ENCODE results near the gene KCNIP1. TPM values are rescaled to one million over a fixed set of nuclear protein-coding genes. Genes with fewer than 3 reads are reported as not detected.
A peak's percentile ranks its signal among the peaks of the same experiment; 100 is the strongest.

Gene KCNIP1
- total and polyA plus RNA-seq, 10 donors: 0.08 to 20.0 (median 9.4) TPM

DNA sequence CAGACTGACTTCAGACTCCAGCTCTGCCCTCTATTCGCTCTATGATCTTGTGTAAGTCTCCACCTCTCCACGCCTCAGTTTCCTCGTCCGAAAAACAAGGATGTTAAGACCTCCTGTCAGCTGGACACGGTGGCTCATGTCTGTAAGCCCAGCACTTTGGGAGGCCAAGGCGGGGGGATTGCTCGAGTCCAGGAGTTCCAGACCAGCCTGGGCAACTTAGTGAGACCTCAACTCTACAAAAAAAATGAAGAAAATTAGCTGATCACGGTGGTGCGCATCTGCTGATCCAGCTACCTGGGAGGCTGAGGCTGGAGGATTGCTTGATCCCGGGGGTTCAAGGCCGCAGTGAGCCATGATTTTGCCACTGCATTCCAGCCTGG, 243.1 kb downstream of the KCNIP1 start:
- DNase-seq: no peak
- 87 to 95% (median 90%) methylated on average over 11 of the region's 11 CpGs for WGBS, 5 donors
- Histone ChIP-seq H3K36me3 (no peaks in the 10 kb centered on the region), H3K4me1 (peaks cover 0 to 27% (median 21%) of the 10 kb centered on the region in 6 donors), H3K27ac (no peak overlapping the region), H3K9me3 (no peaks in the 10 kb centered on the region), H3K4me3 (no peak overlapping the region), H3K27me3 (replicated peaks in 1 of 7) (peaks cover 0 to 89% (median 14%) of the 10 kb centered on the region in 7 donors)
- intact Hi-C loops (cut with DNase I; ENCODE audit: low total_unique reads): loop anchor here (5.0 kb wide), 1 partner anchor 595 kb away; no protein-coding TSS in a partner anchor
- TF ChIP-seq POLR2A (IDR thresholded peaks at IDR 0.05): no peak
- no peak for TF ChIP-seq POLR2AphosphoS5 (IDR thresholded peaks at IDR 0.05)
- TF ChIP-seq, protein P1, sequence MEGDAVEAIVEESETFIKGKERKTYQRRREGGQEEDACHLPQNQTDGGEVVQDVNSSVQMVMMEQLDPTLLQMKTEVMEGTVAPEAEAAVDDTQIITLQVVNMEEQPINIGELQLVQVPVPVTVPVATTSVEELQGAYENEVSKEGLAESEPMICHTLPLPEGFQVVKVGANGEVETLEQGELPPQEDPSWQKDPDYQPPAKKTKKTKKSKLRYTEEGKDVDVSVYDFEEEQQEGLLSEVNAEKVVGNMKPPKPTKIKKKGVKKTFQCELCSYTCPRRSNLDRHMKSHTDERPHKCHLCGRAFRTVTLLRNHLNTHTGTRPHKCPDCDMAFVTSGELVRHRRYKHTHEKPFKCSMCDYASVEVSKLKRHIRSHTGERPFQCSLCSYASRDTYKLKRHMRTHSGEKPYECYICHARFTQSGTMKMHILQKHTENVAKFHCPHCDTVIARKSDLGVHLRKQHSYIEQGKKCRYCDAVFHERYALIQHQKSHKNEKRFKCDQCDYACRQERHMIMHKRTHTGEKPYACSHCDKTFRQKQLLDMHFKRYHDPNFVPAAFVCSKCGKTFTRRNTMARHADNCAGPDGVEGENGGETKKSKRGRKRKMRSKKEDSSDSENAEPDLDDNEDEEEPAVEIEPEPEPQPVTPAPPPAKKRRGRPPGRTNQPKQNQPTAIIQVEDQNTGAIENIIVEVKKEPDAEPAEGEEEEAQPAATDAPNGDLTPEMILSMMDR (IDR thresholded peaks at IDR 0.05 in 8 of 11, conservative IDR thresholded peaks at IDR 0.05 in 3 of 11): no peak

DNA sequence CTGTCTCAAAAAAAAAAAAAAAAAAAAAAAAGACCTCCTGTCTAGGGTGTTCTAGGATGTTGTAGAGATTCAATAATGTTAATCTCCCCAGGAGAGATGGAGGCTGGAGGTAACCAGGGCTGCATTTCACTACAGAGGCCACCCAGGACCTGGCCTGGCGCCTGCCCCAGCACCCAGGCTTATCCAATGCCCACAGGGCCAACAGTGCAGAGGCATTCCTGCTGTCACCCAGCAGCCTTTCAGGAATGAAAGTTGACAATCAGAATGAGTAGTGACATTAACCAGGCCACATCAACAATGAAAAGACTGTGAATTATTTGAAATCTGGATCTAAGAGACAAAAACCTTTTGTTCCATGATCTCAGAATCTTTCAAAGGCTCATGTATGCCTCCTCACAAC, 243.5 kb downstream of the KCNIP1 start:
- Histone ChIP-seq H3K9me3 (no peaks in the 10 kb centered on the region), H3K27me3 (replicated peaks in 1 of 7) (peaks cover 0 to 93% (median 14%) of the 10 kb centered on the region in 7 donors), H3K4me1 (peaks cover 0 to 27% (median 21%) of the 10 kb centered on the region in 6 donors), H3K27ac (no peak overlapping the region), H3K4me3 (no peak overlapping the region), H3K36me3 (no peaks in the 10 kb centered on the region)
- intact Hi-C loops (cut with DNase I; ENCODE audit: low total_unique reads): loop anchor here (5.0 kb wide), 1 partner anchor 595 kb away; no protein-coding TSS in a partner anchor
- TF ChIP-seq POLR2AphosphoS5 (IDR thresholded peaks at IDR 0.05): no peak
- no peak for TF ChIP-seq POLR2A (IDR thresholded peaks at IDR 0.05)
- TF ChIP-seq, protein P1 (IDR thresholded peaks at IDR 0.05 in 8 of 11, conservative IDR thresholded peaks at IDR 0.05 in 3 of 11): no peak
- no peak for DNase-seq
- WGBS, 5 donors: 67 to 92% (median 86%) methylated on average over 1 of the region's 1 CpG

DNA sequence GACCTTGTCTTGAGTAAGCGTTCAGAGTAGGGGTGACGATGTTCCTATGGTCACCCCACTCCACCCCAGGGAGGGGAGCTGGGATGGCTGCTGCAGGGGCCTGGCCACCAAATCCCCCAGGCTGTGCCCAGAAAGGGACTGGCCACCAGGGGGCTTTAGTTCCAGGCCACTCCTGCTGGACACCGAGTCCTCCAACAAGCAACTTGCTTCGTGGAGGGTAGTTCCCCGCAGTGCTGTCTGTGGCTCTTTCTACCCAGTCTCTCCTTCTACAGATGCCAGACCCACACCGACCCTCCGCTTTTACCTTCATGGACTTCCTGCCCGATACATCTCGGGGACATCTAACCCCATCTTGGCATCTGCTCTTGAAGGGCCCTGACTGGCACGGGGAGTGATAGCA, 244.0 kb downstream of the KCNIP1 start:
- no peak overlapping the region for H3K27ac ChIP-seq
- no peak for TF ChIP-seq POLR2AphosphoS5 (IDR thresholded peaks at IDR 0.05)
- TF ChIP-seq, protein P1 (IDR thresholded peaks at IDR 0.05 in 8 of 11, conservative IDR thresholded peaks at IDR 0.05 in 3 of 11): peak in 2 of 11 experiments; percentile 21 to 23
- no peak for TF ChIP-seq POLR2A (IDR thresholded peaks at IDR 0.05)
- 87 to 90% (median 89%) methylated on average over 10 of the region's 10 CpGs for WGBS, 5 donors
- no peak overlapping the region for H3K4me3 ChIP-seq
- DNase-seq: no peak
- intact Hi-C loops (cut with DNase I; ENCODE audit: low total_unique reads): loop anchor here (5.0 kb wide), 1 partner anchor 594 kb away; no protein-coding TSS in a partner anchor
- no peaks in the 10 kb centered on the region for H3K9me3 ChIP-seq
- H3K27me3 ChIP-seq (replicated peaks in 1 of 7): peaks cover 0 to 95% (median 14%) of the 10 kb centered on the region in 7 donors
- H3K4me1 ChIP-seq: peaks cover 0 to 27% (median 21%) of the 10 kb centered on the region in 6 donors
- H3K36me3 ChIP-seq: no peaks in the 10 kb centered on the region

DNA sequence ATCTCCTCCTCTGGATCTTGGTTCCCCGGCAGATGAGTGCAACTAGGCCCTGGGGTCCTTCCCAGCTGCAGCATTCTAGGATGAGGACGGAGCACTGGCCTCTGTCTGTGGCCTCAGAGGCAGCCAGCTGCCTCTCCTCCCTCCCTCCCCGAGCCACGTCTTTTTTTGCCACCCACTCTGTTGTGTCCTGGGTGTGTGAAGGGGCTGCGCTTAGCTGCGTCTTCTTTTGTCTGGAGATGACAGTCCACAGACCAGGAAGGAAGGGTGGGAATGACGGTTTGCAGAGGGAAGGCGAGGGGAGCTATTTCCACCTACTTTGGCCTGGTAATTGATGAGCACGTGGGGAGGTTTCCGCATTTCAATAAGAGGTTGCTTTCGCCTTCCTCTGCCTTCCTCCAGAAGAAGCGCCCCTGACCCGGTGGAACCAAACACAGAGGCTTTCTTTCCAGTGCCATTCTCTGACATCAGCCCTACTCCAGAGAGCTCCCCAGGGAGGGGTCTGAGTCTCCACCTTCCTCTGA, 245.2 kb downstream of the KCNIP1 start:
- no peaks in the 10 kb centered on the region for H3K36me3 ChIP-seq
- H3K27me3 ChIP-seq (replicated peaks in 1 of 7): peaks cover 0 to 86% (median 14%) of the 10 kb centered on the region in 7 donors
- H3K4me3 ChIP-seq: no peak overlapping the region
- peaks cover 0 to 24% (median 21%) of the 10 kb centered on the region in 6 donors for H3K4me1 ChIP-seq
- WGBS, 5 donors: 42 to 63% (median 54%) methylated on average over 13 of the region's 13 CpGs
- intact Hi-C loops (cut with DNase I; ENCODE audit: low total_unique reads): loop anchor here (5.0 kb wide), 1 partner anchor 593 kb away; no protein-coding TSS in a partner anchor
- H3K27ac ChIP-seq: no peak overlapping the region
- no peak for DNase-seq
- TF ChIP-seq POLR2AphosphoS5 (IDR thresholded peaks at IDR 0.05): no peak
- no peaks in the 10 kb centered on the region for H3K9me3 ChIP-seq
